ENCODE data around the gene GNB1L.

GNB1L gene

DNA sequence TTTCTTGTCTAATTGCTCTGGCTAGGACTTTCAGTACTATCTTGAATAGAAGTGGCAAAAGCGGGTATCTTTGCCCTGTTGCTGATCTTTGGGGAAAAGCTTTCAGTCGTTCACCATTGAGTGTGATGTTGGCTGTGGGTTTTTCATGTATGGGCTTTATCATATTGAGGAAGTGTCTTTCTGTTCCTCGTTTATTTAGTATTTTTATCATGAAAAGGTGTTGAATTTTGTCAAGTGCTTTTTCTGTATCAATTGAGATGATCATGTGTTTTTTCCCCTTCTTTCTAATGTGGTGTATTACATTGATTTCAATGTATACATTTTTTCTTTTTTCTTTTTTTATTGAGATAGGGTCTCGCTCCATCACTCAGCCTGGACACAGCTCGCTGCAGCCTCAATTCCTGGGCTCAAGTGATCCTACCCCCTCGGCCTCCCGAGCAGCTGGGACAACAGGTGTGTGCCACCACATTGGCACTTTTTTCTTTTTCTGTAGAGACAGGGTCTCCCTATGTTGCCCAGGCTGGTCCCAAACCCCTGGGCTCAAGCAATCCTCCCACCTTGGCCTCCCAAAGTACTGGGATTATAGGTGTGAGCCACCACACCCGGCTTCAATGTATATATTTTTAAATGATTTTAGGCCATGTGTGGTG lies 5.3 kb upstream of the GNB1L start:
- DNase-seq, result no peak

- DNase-seq, result no peak
Measured at GRCh38 chr22:19857382-19857781, 2.7 kb upstream of the GNB1L start.

GRCh38 chr22:19855504-19856409 lies 1.1 kb upstream of the GNB1L start:
- peak; percentile 45 for DNase-seq

DNA sequence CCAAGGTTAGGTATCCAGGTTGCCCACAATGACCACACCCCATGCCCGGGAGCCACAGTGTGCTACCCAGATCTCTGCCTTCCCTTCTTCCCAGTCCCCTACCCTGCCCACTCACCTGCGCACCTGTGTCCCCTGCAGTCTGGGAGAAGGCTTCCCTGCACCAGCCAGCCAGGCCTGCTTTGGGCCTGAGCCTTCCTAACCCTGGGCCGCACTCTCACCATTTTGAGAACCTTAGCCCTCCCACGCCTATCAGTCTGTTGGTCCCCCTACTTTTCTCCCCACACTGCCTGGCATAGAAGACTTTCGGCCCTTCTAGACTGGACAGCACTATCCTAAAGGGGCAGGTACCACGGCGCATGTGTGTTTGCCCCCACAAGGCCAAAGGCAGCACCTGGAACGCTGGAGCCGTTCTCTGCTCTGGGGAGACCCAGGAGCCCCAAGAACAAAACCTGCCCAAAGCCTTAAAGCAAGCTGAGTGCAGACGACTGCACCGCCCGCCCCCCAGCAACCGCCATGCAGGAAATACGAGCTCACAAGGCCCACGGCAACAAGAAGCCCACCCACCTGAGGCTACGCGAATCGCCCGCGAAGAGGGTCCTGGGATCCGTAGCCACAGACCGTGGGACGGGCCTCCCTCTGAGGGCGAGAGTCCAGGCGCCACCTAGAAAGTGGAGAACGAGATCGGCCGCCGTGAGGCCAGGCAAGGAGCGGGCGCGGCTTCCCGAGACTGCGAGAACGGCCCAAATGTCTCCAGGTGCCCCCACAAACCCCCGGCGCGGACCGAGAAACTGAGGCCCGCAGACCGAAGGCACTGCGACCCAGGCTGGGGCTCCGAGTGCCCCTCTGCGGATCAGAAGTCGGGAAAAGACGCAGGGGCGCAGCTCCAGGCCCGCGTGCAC lies 546 bp downstream of the GNB1L start:
- DNase-seq, result no peak

DNA sequence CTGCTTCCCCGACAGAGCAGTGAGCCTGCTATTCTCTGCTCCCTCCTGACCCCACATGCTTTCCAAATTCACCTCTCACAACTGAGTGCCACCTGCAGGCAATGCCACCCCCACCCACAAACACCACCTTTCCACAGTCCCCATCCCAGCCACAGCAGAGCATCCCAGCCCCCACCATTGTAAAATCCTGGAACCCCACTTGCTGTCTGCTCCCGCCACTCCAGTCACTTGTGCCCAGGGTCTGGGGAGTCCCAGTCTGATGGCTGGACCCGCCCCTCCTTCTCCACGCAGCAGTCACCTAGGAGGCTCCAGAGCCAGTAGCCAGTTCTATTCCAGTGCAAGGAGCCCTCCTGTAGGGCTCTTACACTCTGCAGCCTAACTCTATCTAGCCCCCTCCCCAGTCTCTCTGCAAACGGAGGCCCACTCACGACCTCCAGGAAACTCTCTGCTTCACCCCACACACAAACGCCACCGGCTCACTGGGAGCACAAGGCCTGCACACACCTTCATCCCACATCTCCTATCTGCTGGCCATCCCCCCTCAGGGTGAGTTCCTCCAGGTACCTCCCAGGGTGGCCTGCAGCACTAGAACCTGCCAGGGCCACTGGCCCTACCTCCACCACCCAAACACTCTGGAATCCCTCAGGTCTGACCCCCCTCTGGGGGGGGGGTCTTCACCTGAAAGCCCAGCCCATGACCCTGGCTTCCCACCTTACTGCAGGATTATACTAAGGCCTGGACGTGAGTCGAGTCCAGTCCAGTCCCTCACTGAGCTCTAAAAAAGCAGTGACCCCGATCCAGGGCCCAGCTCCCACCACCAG lies 1.4 kb downstream of the GNB1L start:
- DNase-seq, result no peak

- DNase-seq, result no peak
Measured at GRCh38 chr22:19852177-19852781, 2.4 kb downstream of the GNB1L start.

DNA sequence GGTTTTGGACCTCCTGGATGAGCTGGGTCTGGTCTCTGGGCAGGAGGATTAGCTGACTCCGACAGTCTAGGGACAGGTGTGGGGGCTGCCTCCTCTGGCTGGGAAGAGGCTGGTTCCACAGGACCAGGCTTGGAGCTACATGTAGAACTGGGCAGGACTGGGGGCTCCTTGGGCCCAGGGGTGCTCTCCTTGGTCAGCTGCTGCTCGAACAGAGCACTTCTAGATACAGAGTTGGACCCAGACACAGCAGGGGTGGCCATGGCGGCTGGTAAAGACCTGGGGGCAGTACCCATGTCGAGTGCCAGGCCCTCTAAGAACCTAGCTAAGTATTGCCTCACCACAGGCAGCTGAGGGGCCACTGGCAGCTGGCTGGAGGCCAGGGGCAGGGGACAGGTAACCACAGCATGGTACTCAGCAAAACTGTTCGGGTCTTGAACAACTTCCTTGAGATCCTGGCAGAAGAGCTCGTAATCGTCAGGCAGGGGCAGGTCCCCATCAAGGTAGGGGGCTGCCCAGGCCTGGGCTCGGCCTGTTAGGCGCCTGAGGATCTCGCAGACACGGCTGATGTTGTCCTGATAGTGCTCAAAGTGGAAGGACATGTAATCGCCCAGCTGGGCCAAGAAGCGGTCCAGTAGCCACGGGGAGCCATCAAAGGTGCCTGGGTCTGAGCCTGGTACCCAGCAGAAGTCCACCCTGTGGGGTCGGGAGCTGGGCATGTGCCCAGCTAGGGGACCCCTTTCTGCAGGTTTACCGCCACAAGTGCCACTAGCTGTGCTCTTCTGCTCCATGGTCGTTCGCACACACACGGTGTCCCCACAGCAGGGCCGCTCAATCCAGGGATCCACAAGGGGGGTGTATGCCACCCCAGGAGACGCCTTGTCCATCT lies 3.1 kb downstream of the GNB1L start:
- DNase-seq, result no peak

- no peak for DNase-seq
Measured at GRCh38 chr22:19850763-19851109, 3.9 kb downstream of the GNB1L start.

DNA sequence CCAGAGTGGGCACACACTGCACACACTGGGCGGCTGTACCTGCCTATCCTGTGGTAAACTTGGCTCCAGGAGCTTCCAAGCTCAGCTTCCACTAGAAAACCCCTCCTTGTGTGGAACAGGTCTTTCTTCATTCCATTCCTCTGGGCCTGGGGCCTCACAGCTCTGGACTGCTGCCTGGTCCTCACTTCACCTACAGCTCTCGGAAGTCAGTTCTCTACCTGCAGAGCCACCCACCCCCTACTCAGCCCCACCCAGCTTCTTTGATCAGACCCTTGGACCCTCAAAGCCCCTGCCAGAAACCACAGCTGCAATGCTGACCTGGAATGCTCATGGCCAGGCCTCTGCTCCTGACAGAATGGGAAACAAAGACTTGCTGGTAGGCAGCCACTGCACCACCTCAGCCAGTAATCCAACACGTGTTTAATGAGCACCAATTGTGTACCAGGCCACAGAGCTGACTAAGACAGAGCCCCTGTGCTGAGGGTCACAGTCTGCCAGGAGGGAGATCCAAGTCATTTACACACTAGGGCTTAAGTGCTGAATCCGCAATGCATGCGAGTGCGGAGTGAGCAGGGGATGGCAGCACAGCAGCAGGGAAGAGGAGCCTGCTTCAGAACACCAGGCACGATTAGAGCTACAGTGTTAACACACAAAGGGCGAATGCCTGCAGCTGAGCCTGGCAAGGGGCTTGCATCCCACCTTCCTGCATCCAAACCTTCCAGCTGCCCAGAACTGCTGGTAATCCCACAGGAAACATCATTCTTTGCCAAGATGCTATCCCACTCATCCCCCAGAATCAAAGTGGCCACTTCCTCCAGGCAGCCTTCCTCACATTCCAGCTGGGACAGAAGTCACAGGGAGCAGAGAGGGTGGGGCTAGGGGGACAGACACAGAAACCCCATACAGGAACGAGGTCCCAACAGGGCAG lies 4.6 kb downstream of the GNB1L start:
- no peak for DNase-seq

DNA sequence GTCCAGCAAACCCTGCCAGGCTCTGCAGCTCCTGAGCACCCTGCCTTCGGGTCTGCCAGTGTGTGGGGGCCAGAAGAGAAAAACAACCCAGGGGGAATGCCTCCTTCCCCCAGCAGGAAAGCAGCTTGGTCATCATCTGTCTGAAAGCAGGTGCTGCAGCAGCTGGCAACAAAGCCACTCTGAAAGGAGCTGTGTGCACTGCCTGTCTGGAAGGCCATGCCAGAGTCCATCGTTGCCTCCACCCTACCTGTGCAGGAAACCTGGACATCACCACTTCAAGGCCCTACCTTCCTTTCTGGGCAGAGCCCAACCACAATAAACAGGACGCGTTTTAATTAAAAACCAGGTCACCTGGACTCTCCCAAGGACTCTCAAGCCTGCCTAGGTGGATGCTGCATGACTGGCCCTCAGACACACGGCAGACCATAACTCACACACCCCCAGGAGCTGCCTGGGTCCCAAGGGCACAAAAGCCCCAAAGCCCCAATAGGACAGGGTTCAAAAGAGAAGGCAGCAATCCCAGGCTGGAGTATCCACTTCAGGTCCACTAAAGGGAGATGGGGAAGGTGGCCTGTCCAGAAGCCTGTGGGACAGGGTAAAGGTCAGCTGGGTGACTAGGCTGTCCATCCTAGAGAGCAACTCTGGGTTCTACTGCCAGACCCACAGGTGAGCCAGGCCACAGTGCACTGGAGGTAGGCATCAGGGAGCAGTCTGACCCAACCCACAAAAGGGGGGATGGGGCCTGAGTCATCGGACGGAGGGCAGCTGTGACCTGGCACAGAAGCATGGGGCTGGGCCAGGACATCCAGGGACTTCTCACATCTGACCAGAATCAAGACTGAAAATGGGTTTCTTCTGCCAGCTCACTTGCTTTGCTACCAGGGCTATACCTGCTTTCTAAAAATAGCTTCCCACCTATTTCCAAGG lies 6.1 kb downstream of the GNB1L start:
- DNase-seq, result peak; percentile 20

DNA sequence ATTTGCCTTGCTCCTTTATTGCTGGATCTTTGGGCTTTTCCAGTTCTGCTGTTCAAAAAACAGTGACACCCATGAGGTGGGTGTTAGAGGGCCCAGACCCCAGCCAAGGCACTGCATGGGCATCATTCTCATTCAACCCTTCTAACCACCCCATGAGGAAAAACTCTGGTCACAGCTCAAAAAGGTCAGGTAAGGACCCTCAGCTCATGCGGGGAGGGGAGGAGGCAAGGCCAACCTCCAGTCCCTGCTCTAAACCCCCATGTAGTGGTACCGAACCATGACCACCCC lies 7.4 kb downstream of the GNB1L start:
- DNase-seq, result no peak

DNA sequence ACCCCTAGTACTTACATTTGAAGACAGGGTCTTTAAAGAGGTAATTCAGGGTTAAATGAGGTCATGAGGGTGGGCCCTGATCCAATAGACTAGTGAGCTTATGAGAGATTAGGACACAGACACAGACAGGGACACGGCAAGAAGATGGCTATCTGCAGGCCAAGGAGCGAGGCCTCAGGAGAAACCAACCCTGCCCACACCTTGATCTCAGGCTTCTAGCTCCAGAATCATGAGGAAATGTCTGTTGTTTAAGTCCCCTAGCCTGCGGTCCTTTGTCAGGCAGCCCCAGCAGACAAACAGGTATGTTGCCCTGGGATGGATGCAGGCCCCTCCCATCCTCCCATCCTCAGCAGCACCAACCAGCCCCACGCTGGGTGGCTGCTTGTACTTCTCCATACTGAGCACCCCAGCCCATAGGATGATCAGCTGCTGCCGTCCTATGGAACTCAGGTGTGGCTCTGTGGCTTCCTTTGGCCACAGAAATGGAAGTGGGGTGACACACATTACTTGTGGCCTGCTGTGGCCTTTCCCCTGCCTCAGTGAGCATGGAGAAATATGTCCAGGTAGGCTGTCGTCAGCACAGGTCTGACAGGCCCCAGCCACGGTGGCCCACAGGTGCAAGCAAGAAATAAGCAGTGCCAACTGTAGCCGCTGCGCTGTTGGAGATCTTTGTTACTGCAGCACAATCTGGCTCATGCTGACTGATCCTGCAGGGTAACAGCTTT lies 7.9 kb downstream of the GNB1L start:
- no peak for DNase-seq

DNA sequence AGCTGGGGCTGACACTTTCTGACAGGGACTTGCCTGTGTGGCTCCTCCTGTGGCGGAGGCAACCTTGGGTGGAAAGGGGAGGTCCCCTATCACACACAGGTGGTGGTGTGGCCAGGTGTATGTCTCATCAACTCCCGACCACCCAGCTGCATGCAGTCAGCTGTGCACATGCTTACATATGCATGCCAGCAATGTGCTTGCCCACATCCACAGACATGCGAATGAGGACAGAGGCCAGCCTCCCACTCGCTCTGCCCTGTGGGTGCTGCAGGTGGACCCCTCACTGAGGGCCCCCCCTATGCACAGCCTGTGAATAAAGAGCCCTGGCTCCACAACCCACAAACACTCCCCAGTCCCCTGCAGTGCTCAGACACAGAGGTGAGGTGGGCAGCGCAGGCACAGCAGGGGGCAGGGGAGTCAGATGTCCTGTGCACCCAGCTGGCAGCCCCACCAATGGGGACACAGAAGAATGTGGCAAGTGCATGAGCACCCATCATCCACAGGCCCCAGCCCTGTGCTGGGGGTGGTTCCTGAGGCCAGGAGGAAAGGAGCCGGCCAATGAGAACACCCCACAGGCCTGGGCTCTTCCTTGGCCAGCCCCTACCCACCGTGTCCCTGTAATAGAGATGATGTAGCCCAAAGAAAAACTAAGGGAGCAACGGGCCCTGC lies 9.5 kb downstream of the GNB1L start:
- DNase-seq, result no peak

- no peak for DNase-seq
Measured at GRCh38 chr22:19844377-19845053, 10.2 kb downstream of the GNB1L start.

DNA sequence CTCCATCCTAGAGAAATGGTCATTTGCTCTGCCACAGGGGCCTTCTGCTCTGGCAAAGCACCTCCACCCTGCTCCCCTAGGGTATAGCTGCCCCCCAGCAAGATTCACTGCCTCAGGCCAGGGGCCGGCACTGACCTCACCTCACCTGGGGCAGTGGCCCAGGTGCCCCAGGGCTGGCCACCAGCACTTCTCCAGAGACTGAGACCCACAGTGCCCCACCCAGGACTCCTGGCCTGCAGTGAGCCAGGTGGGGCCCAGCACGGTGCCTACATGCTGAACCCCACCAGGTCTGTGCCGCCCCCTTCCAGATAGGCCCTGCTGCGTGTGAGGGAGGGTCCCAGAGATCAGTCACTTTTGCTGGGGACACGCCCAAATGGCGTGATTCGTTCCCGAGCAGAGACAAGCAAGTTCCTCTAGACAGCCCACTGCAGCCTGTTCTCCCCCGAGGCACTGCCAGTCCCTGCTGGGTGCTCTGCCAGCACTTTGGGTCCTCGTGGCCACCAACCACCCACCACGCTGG lies 10.8 kb downstream of the GNB1L start:
- no peak for DNase-seq

DNA sequence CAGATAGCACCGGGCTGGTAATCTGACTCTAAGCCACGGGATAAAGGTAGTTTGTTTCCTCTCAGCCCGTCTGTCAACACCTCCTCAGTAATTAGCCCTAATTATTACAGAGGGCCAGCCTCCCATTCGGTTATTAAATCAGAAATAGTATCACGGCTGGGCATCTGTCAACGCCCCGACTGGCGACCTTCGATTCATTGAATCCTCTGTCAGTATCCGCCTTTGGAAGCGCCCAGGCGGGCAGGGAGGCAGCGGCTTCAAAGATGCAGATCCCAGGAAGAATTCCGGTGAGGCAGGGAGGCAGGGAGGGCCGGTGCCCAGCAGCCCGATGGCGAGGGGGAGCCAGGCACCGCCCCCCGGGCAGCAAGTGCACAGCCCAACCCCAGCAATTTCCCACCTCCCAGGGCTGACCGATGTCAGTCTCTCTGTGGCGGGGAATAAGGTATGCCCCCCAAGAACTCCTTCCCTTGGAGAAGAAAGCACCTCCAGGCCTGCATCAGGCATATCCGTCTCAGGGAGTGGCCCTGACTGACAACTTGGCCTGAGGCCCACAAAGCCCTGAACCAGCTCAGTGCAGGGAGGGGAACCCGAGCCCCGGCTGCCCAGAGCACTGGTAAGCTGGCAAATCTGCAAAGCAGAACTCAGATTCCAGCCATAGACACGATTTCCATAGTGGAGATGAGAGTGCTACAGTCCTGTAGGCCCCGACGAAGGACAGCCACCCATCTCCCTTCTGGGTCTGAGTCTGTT lies 11.4 kb downstream of the GNB1L start:
- DNase-seq, result no peak
